H1 (cell line): ENCODE measurements around the gene LRCH3. TPM values are rescaled to one million over a fixed set of nuclear protein-coding genes. Genes with fewer than 3 reads are reported as not detected.
A peak's percentile ranks its signal among the peaks of the same experiment; 100 is the strongest.

ENCODE experiments used
- BCL11A ChIP-seq, 2 experiments: IDR thresholded peaks; one replicate each; pipeline ENCODE4 v1.6.1; 2011; ENCODE audit warnings: low read depth in 2 of 2, low read length in 2 of 2, mild to moderate bottlenecking in 2 of 2
- CBX8 ChIP-seq: fragments of 300-800, 300-1000 bp; sonication (generic); IDR thresholded peaks from 2 replicates; pipeline ENCODE4 v1.7.1; 2016; ENCODE audit warnings: low read depth, low read length, borderline replicate concordance
- CREB1 ChIP-seq: IDR thresholded peaks from 2 replicates; pipeline ENCODE4 v1.6.1; 2012; ENCODE audit warnings: inconsistent platforms
- EGR1 ChIP-seq: IDR thresholded peaks from 2 replicates; pipeline ENCODE4 v1.6.1; 2011; ENCODE audit warnings: low read depth, low read length, borderline replicate concordance
- GABPA ChIP-seq: IDR thresholded peaks from 2 replicates; pipeline ENCODE4 v1.6.1; 2011; ENCODE audit warnings: mild to moderate bottlenecking, low read length, moderate library complexity, borderline replicate concordance; ENCODE audit not compliant: insufficient read depth
- HDAC2 ChIP-seq, 2 experiments: fragments of 300-600 bp in 1 of 2; sonication (generic) in 1 of 2; IDR thresholded peaks; 2 replicates each; pipeline ENCODE4 v1.6.1; 2011 to 2012; ENCODE audit warnings: low read depth in 2 of 2, low read length in 2 of 2, mild to moderate bottlenecking in 2 of 2, moderate library complexity in 2 of 2, borderline replicate concordance in 1 of 2, inconsistent platforms in 1 of 2
- KDM4A ChIP-seq: IDR thresholded peaks from one replicate; pipeline ENCODE4 v1.7.1; 2012; ENCODE audit warnings: low read depth, mild to moderate bottlenecking, moderate library complexity, low read length, inconsistent platforms; ENCODE audit not compliant: severe bottlenecking
- NRF1 ChIP-seq: IDR thresholded peaks from 2 replicates; pipeline ENCODE4 v1.6.1; 2011; ENCODE audit warnings: mild to moderate bottlenecking, low read depth, low read length, improper control_type of control experiment
- POLR2AphosphoS5 ChIP-seq: IDR thresholded peaks from 2 replicates; pipeline ENCODE4 v1.6.1; 2011; ENCODE audit warnings: low read depth, low read length
- RAD21 ChIP-seq, 2 experiments: IDR thresholded peaks in 1 of 2; conservative IDR thresholded peaks in 1 of 2; 2 replicates each; pipeline ENCODE4 v1.6.1; 2011; ENCODE audit warnings: low read depth in 2 of 2, low read length in 2 of 2, improper control_type of control experiment in 1 of 2, inconsistent platforms in 1 of 2, mild to moderate bottlenecking in 1 of 2, moderate library complexity in 1 of 2
- SAP30 ChIP-seq: fragments of 300-600 bp; sonication (generic); IDR thresholded peaks from 2 replicates; pipeline ENCODE4 v1.7.1; 2012; ENCODE audit warnings: low read length, moderate library complexity, mild to moderate bottlenecking, inconsistent platforms; ENCODE audit not compliant: insufficient read depth, insufficient replicate concordance
- SP2 ChIP-seq: IDR thresholded peaks from 2 replicates; pipeline ENCODE4 v1.6.1; 2012; ENCODE audit warnings: mild to moderate bottlenecking, low read length, inconsistent platforms
- SRF ChIP-seq: IDR thresholded peaks from 2 replicates; pipeline ENCODE4 v1.6.1; 2011; ENCODE audit warnings: mild to moderate bottlenecking, low read depth, low read length, moderate library complexity
- TCF12 ChIP-seq: IDR thresholded peaks from 2 replicates; pipeline ENCODE4 v1.6.1; 2011; ENCODE audit warnings: low read depth, mild to moderate bottlenecking, low read length
- YY1 ChIP-seq: IDR thresholded peaks from 2 replicates; pipeline ENCODE4 v1.6.1; 2011; ENCODE audit warnings: low read depth, mild to moderate bottlenecking, low read length
- polyA plus RNA-seq, 7 experiments: library from polyadenylated mRNA; depleted of rRNA in 3 of 7; stranded (reverse) in 5 of 7; unstranded in 2 of 7; fragments of >200 nt in 5 of 7; fragments of 200-250 nt in 2 of 7; gene quantifications; 1 replicate in 5 of 7; 2 replicates in 1 of 7; 4 replicates in 1 of 7; pipeline versions ENCODE4 v1.2.1 to v1.2.3, GENCODE V29; 2011 to 2013; ENCODE audit warnings: missing spikeins in 2 of 7, mixed read lengths in 2 of 7
- total RNA-seq: library from RNA; stranded (reverse); fragmentation: NEBNext Ultra II Directional; extraction: Animal tissue kit (Norgen Biotek cat#: 25700); gene quantifications from 2 replicates; pipeline ENCODE4 v1.2.1, GENCODE V29; 2021

Gene LRCH3
- total and polyA plus RNA-seq, 2 of the 8 experiments (the other 6 are each of a cell fraction or from before 2014, with no cell fraction given), result 58.4 to 66.0 TPM

DNA sequence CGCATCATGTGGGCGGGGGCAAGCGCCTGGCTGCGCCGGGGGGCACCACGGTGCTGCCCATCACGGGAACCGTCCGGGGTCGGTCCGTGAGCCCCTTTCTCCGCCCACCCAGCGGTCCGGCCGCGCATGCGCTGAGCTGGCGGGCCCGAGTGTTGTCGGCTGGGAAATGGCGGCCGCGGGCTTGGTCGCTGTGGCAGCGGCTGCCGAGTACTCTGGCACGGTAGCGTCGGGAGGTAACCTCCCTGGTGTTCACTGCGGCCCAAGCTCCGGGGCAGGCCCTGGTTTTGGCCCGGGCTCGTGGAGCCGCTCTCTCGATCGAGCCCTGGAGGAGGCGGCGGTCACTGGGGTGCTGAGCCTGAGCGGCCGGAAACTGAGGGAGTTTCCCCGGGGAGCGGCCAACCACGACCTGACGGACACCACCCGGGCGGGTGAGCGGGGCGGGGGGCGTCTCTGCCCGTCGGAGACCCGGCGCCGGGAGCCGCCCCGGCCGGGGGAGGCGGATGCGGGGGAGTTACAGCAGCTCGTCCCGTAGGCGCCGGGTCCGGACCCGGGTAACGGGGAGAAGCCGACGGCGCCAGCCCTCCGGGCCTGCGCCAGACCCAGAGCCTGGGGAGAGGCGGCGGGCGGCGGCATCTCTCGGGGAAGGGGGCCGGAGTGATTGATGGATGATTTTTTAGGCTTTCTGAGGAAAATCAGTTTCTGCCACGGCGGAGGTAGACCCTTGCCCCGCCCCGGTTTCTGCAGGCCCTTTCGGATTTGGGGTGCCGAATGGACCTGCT is at the start of gene LRCH3 (continued):
- no peak for TF ChIP-seq SAP30
- TF ChIP-seq TCF12, result no peak
- peak; percentile 97 for TF ChIP-seq YY1
- TF ChIP-seq SRF, result no peak
- TF ChIP-seq RAD21 (IDR thresholded peaks at IDR 0.05 in 1 of 2, conservative IDR thresholded peaks at IDR 0.05 in 1 of 2; ENCODE audit: low read depth in 2 of 2, low read length in 2 of 2), result no peak
- TF ChIP-seq CREB1, result no peak
- peak; percentile 96 for TF ChIP-seq POLR2AphosphoS5
- no peak for TF ChIP-seq HDAC2 (IDR thresholded peaks at IDR 0.05; ENCODE audit: borderline replicate concordance in 1 of 2, low read depth in 2 of 2, low read length in 2 of 2)
- TF ChIP-seq NRF1, result peak; percentile 91
- peak; percentile 73 for TF ChIP-seq KDM4A
- TF ChIP-seq BCL11A (IDR thresholded peaks at IDR 0.05; ENCODE audit: low read depth in 2 of 2, low read length in 2 of 2), result no peak
- TF ChIP-seq SP2, result no peak
- TF ChIP-seq GABPA, result no peak
- TF ChIP-seq EGR1, result peak; percentile 39; the same call in 1 of the 2 replicates
- no peak for TF ChIP-seq CBX8
